DMS 273 treated with DMSO at 0.1 percent for 48 hours (cell line): ENCODE data around the gene HTR7.

Experiments
- DNase-seq: peaks from one replicate; lab custom pipeline; 2025; lab: John Stamatoyannopoulos, UW

Gene HTR7

GRCh38 chr10:90804354-90804753 lies 53.5 kb downstream of the HTR7 start:
- no peak for DNase-seq

- DNase-seq: no peak
These were observed 56.2 kb downstream of the HTR7 start for GRCh38 chr10:90801608-90802007.

GRCh38 chr10:90800232-90800796 lies 57.5 kb downstream of the HTR7 start:
- DNase-seq: no peak

- no peak for DNase-seq
These were observed 58.7 kb downstream of the HTR7 start for GRCh38 chr10:90799172-90799571.

GRCh38 chr10:90798482-90798881 lies 59.4 kb downstream of the HTR7 start:
- no peak for DNase-seq

- no peak for DNase-seq
These were observed 67.4 kb downstream of the HTR7 start for GRCh38 chr10:90790422-90790821.

- DNase-seq: no peak
These were observed 68.9 kb downstream of the HTR7 start for GRCh38 chr10:90788968-90789367.

- DNase-seq: no peak
These were observed 69.7 kb downstream of the HTR7 start for GRCh38 chr10:90788199-90788491.

- DNase-seq: no peak
These were observed 70.2 kb downstream of the HTR7 start for GRCh38 chr10:90787393-90788198.

- no peak for DNase-seq
These were observed 72.1 kb downstream of the HTR7 start for GRCh38 chr10:90785782-90786181.

- no peak for DNase-seq
These were observed 73.1 kb downstream of the HTR7 start for GRCh38 chr10:90784771-90785170.

- no peak for DNase-seq
These were observed 77.4 kb downstream of the HTR7 start for GRCh38 chr10:90780488-90780887.

GRCh38 chr10:90779548-90779947 lies 78.3 kb downstream of the HTR7 start:
- no peak for DNase-seq

GRCh38 chr10:90777621-90778020 lies 80.2 kb downstream of the HTR7 start:
- no peak for DNase-seq

GRCh38 chr10:90775351-90776028 lies 82.3 kb downstream of the HTR7 start:
- no peak for DNase-seq

- DNase-seq: no peak
These were observed 87.6 kb downstream of the HTR7 start for GRCh38 chr10:90769946-90770841.

GRCh38 chr10:90751107-90751997 lies 106.5 kb downstream of the HTR7 start:
- DNase-seq: no peak

- no peak for DNase-seq
These were observed 111.0 kb downstream of the HTR7 start for GRCh38 chr10:90746829-90747228.

GRCh38 chr10:90745565-90745964 lies 112.3 kb downstream of the HTR7 start:
- DNase-seq: no peak

GRCh38 chr10:90743291-90743690 lies 114.5 kb downstream of the HTR7 start:
- DNase-seq: no peak

GRCh38 chr10:90741926-90742565 lies 115.8 kb downstream of the HTR7 start:
- no peak for DNase-seq
